DOHH2 (cell line): ENCODE measurements around the gene CRIM1.

Experiments used
- EZH2phosphoT487 ChIP-seq: fragments of 200-600 bp; sonication (generic); IDR thresholded peaks from 2 replicates; pipeline ENCODE4 v1.6.1; 2017; ENCODE audit warnings: borderline replicate concordance, mild to moderate bottlenecking, antibody characterized with exemption, low read length, moderate library complexity, mixed read lengths
- TF ChIP-seq, protein P1 (sequence below): fragments of 200-600 bp; sonication (generic); IDR thresholded peaks from one replicate; pipeline ENCODE4 v1.5.1; 2014; ENCODE audit warnings: antibody characterized with exemption, mild to moderate bottlenecking, low read depth, low read length; ENCODE audit not compliant: poor library complexity, severe bottlenecking

DNA sequence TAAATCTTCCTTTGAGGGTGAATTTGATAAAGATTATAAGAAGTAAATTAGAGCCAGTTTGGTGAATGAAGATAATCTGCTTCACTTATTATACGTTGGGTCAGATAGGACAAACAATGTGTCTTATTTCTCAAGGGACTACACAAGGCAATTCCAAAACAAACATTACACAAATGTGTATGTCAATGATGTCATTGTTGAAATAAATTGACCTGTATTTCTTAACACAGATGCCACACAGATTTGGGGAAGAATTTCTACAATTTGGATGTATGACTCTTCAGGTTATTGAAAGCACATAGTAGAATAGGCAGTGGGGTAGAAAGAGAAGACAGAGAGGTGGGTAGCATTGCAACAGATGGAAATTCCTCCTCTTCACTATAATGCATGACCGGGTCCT is 6.9 kb upstream of the CRIM1 start:
- TF ChIP-seq, protein P1, sequence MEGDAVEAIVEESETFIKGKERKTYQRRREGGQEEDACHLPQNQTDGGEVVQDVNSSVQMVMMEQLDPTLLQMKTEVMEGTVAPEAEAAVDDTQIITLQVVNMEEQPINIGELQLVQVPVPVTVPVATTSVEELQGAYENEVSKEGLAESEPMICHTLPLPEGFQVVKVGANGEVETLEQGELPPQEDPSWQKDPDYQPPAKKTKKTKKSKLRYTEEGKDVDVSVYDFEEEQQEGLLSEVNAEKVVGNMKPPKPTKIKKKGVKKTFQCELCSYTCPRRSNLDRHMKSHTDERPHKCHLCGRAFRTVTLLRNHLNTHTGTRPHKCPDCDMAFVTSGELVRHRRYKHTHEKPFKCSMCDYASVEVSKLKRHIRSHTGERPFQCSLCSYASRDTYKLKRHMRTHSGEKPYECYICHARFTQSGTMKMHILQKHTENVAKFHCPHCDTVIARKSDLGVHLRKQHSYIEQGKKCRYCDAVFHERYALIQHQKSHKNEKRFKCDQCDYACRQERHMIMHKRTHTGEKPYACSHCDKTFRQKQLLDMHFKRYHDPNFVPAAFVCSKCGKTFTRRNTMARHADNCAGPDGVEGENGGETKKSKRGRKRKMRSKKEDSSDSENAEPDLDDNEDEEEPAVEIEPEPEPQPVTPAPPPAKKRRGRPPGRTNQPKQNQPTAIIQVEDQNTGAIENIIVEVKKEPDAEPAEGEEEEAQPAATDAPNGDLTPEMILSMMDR = no peak
- TF ChIP-seq EZH2phosphoT487 = no peak
